ENCODE results near the gene PIH1D2.
"Not testable (repeated sequence)": the region's sequence is repeated elsewhere in the genome, so short reads cannot be mapped to it uniquely, and the experiment has no call there.

GRCh38 chr11:112046647-112047046 is 27.2 kb downstream of the PIH1D2 start:
- not testable (repeated sequence) for TF ChIP-seq CTCF (conservative IDR thresholded peaks at IDR 0.05; ENCODE audit: low read depth, low read length); EZH2 (IDR thresholded peaks at IDR 0.05; ENCODE audit: borderline replicate concordance, low read depth, low read length, poor library complexity, severe bottlenecking)

All from A673 (cell line).